ENCODE results near the gene KHDC4. TPM values are rescaled to one million over a fixed set of nuclear protein-coding genes. Genes with fewer than 3 reads are reported as not detected.

Gene KHDC4
- total and polyA plus RNA-seq, 10 of the 15 experiments (the other 5 are each of a cell fraction or from before 2014, with no cell fraction given) = 11.7 to 109 (median 41.9) TPM

- no peak for TF ChIP-seq PRDM15 (CRISPR knock-in tag; IDR thresholded peaks at IDR 0.05)
- TF ChIP-seq RB1 (IDR thresholded peaks at IDR 0.05; ENCODE audit: borderline replicate concordance) = no peak
- TF ChIP-seq NFXL1 (IDR thresholded peaks at IDR 0.05; ENCODE audit: borderline replicate concordance) = no peak
- no peak for TF ChIP-seq KDM1A (IDR thresholded peaks at IDR 0.05; ENCODE audit: borderline replicate concordance)
- no peak for TF ChIP-seq E4F1 (IDR thresholded peaks at IDR 0.05; ENCODE audit: borderline replicate concordance, partially characterized antibody)
- peak; percentile 52; the same call in 1 of the 2 replicates for TF ChIP-seq PAX5 (IDR thresholded peaks at IDR 0.05; ENCODE audit: borderline replicate concordance, low read depth, low read length)
- TF ChIP-seq NFIC (IDR thresholded peaks at IDR 0.05; ENCODE audit: low read depth, low read length) = peak; percentile 32; the same call in 1 of the 2 replicates
- peak; percentile 84 to 88 for TF ChIP-seq IKZF2 (IDR thresholded peaks at IDR 0.05)
- TF ChIP-seq E2F4 (IDR thresholded peaks at IDR 0.05; ENCODE audit: low read depth, low read length) = no peak
- TF ChIP-seq SIN3A (IDR thresholded peaks at IDR 0.05; ENCODE audit: low read depth, low read length) = no peak
- no peak for TF ChIP-seq HDAC6 (IDR thresholded peaks at IDR 0.05; ENCODE audit: unreplicated experiment)
- TF ChIP-seq NR2F1 (conservative IDR thresholded peaks at IDR 0.05) = peak; percentile 97
- TF ChIP-seq KAT2A (conservative IDR thresholded peaks at IDR 0.05; ENCODE audit: control insufficient read depth, low read depth, low read length) = no peak
- no peak for TF ChIP-seq ZZZ3 (IDR thresholded peaks at IDR 0.05; ENCODE audit: control insufficient read depth, insufficient read length, low read depth)
- peak; percentile 47; the same call in 1 of the 2 replicates for TF ChIP-seq NBN (IDR thresholded peaks at IDR 0.05)
- TF ChIP-seq LARP7 (IDR thresholded peaks at IDR 0.05) = no peak
- TF ChIP-seq CUX1 (IDR thresholded peaks at IDR 0.05; ENCODE audit: insufficient replicate concordance, low read depth, low read length) = no peak
These were observed 22.8 kb downstream of the KHDC4 start, which contains the start of gene RIT1 (continued) for GRCh38 chr1:155911156-155912055.
